Nephron progenitor cell (in vitro differentiated cells): ENCODE results near the gene GBE1.

ENCODE experiments used
- DNase-seq: peaks from one replicate; pipeline ENCODE4 v3.0.0; 2021
- H3K27ac Mint-ChIP-seq: 2 replicates; pipeline ENCODE4 v1.8.0; 2021; ENCODE audit warnings: mild to moderate bottlenecking, moderate library complexity, mixed read lengths
- H3K27me3 Mint-ChIP-seq: 2 replicates; pipeline ENCODE4 v1.8.0; 2021; ENCODE audit warnings: mild to moderate bottlenecking, low read depth, mixed read lengths; ENCODE audit not compliant: poor library complexity
- H3K36me3 Mint-ChIP-seq: 2 replicates; pipeline ENCODE4 v1.8.0; 2021; ENCODE audit warnings: low read depth, mixed read lengths
- H3K4me1 Mint-ChIP-seq: 2 replicates; pipeline ENCODE4 v1.8.0; 2021; ENCODE audit warnings: mixed read lengths
- H3K4me3 Mint-ChIP-seq: 2 replicates; pipeline ENCODE4 v1.8.0; 2021; ENCODE audit warnings: mild to moderate bottlenecking, moderate library complexity, mixed read lengths
- H3K9me3 Mint-ChIP-seq: 2 replicates; pipeline ENCODE4 v1.8.0; 2021; ENCODE audit warnings: mild to moderate bottlenecking, moderate library complexity, mixed read lengths
- TF ChIP-seq, protein P1 (sequence below): fragments of 200-600 bp; sonication (generic); IDR thresholded peaks from 2 replicates; pipeline ENCODE4 v1.5.0; 2021; ENCODE audit warnings: antibody characterized with exemption

The GBE1 gene

DNA sequence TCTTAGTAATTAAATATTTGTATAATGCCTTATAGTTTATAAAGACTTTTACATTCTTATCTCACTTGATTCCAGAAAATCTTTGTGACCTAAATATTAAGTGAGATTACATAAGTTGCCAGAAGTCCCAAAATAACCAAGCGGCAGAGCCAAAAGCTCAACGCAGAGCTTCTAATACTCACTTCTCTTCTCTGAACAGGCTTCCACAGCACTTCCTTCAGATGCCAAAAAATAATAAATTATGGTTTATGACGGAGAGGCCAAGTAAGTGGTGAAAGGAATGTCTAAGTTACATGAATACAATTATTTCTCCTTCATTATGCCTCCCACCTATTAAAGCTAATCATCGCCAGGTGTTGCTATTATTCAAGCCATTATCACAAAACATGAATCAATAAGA, 110.3 kb downstream of the GBE1 start:
- Mint-ChIP-seq H3K9me3 (no peaks in the 10 kb centered on the region), H3K27ac (no peak overlapping the region), H3K4me3 (no peak overlapping the region), H3K4me1 (no peaks in the 10 kb centered on the region), H3K27me3 (no peaks in the 10 kb centered on the region), H3K36me3 (no peaks in the 10 kb centered on the region)
- DNase-seq: no peak
- TF ChIP-seq, protein P1, sequence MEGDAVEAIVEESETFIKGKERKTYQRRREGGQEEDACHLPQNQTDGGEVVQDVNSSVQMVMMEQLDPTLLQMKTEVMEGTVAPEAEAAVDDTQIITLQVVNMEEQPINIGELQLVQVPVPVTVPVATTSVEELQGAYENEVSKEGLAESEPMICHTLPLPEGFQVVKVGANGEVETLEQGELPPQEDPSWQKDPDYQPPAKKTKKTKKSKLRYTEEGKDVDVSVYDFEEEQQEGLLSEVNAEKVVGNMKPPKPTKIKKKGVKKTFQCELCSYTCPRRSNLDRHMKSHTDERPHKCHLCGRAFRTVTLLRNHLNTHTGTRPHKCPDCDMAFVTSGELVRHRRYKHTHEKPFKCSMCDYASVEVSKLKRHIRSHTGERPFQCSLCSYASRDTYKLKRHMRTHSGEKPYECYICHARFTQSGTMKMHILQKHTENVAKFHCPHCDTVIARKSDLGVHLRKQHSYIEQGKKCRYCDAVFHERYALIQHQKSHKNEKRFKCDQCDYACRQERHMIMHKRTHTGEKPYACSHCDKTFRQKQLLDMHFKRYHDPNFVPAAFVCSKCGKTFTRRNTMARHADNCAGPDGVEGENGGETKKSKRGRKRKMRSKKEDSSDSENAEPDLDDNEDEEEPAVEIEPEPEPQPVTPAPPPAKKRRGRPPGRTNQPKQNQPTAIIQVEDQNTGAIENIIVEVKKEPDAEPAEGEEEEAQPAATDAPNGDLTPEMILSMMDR: no peak

DNA sequence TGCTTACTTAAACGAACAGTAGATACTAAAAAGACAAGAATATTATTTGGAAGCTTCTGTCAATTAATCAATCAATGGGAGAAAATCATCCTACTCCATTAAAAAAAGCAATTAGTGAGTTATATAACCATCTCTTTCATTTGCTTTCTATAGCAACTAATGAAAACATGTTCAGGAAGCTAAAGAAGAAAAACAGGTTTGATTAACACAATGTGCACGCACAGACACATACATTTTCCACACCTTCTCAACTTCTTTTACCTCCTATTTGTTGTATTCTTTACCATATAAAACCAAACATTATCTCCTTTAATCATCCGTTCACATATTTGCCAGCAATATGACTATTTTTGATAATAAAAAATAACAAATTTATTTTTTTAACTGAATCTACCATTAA, 111.3 kb downstream of the GBE1 start:
- DNase-seq: no peak
- Mint-ChIP-seq H3K4me3 (no peak overlapping the region), H3K9me3 (no peaks in the 10 kb centered on the region), H3K27ac (no peak overlapping the region), H3K36me3 (no peaks in the 10 kb centered on the region), H3K27me3 (no peaks in the 10 kb centered on the region), H3K4me1 (no peaks in the 10 kb centered on the region)
- TF ChIP-seq, protein P1: no peak

DNA sequence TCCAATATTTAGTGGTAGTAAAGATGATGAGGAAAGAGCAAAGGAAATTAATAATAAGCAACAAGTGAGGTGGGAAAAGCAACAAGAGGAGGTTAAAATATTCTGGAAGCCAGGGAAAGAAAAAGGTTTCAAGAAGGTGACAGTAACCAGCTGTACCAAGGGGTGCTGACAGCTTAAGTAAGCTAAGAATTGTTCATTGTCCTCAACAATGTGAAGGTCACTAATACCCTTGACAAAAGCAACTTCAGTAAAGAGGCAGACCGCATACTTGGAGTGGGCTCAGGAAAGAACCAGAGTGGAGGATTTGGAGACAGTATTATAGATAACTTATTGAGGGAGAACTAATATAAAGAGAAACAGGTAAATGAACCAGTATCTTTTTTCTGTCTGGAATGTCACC, 116.2 kb downstream of the GBE1 start:
- H3K36me3 Mint-ChIP-seq: no peaks in the 10 kb centered on the region
- no peaks in the 10 kb centered on the region for H3K9me3 Mint-ChIP-seq
- DNase-seq: no peak
- H3K27me3 Mint-ChIP-seq: no peaks in the 10 kb centered on the region
- H3K4me3 Mint-ChIP-seq: no peak overlapping the region
- H3K4me1 Mint-ChIP-seq: no peaks in the 10 kb centered on the region
- TF ChIP-seq, protein P1: no peak
- no peak overlapping the region for H3K27ac Mint-ChIP-seq

DNA sequence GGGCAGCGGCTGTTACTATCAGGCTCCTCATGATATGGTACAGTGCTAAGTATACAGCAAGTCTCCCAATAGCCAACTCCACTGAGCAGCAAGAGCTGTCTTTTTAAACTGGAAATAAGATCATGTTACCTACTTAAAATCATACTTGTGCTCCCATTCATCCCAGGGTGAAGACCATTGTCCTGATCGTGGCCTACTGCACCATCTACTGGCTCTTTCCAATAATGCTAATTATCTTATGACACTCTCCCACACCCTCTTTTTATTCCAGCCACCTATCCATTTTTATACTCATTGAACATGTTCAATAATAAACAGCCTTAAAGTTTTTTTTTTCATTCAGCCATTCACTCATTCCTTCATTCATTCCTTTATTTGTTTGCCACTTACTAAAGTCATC, 117.7 kb downstream of the GBE1 start:
- Mint-ChIP-seq H3K27ac (no peak overlapping the region), H3K36me3 (no peaks in the 10 kb centered on the region), H3K27me3 (no peaks in the 10 kb centered on the region), H3K4me3 (no peak overlapping the region), H3K9me3 (no peaks in the 10 kb centered on the region), H3K4me1 (no peaks in the 10 kb centered on the region)
- TF ChIP-seq, protein P1: no peak
- DNase-seq: no peak

DNA sequence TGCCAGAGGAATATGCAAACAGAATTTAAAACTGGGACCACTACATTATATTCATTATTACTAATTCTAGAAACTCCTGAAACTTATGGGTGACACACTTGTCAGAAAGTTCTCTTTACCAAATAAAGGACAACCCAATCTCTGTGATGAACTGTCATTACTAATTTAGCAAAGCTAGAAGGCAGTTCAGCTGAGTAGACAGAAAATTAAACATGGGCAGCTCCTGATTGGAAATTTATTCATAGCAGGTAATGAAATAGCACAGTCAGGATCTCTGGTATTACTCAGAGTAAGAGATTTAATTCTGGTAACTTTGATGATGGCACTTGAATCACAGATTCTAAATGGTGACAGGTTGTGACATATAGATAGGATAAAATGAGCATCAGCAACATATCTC, 123.0 kb downstream of the GBE1 start:
- no peak for DNase-seq
- no peaks in the 10 kb centered on the region for H3K9me3 Mint-ChIP-seq
- TF ChIP-seq, protein P1: no peak

DNA sequence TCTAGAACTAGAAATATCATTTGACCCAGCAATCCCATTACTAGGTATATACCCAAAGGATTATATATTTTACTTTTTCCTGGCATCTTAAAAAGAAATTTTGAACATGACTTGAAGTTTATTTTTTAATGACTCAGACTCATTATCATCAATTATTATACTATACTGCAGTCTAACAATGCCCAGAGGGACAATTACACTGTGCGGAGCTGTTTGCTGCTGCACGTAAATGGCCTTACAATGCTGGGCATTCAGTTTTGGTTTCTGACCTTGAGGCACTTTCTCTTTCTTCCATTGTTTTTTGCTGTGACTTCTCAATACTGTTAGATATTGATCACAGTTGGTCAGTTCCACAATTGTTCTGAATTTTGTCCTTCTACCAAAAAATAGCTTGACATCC, 128.8 kb downstream of the GBE1 start:
- Mint-ChIP-seq H3K9me3 (peaks cover 3% of the 10 kb centered on the region), H3K4me1 (no peaks in the 10 kb centered on the region), H3K4me3 (no peak overlapping the region), H3K27me3 (no peaks in the 10 kb centered on the region), H3K27ac (no peak overlapping the region), H3K36me3 (peaks cover 12% of the 10 kb centered on the region)
- TF ChIP-seq, protein P1: no peak
- no peak for DNase-seq

More for the DNA sequence above, 123.0 kb downstream of the GBE1 start:
- no peaks in the 10 kb centered on the region for H3K36me3 Mint-ChIP-seq
- no peak overlapping the region for H3K27ac Mint-ChIP-seq
- H3K4me1 Mint-ChIP-seq: no peaks in the 10 kb centered on the region
- H3K27me3 Mint-ChIP-seq: no peaks in the 10 kb centered on the region
- H3K4me3 Mint-ChIP-seq: no peak overlapping the region
